A673 (cell line): ENCODE data around the gene UBE2D2. TPM values are rescaled to one million over a fixed set of nuclear protein-coding genes. Genes with fewer than 3 reads are reported as not detected.

Experiments used
- BruUV-seq: library from RNA; stranded (reverse); fragments of 400-500 nt; replicated peaks from 2 replicates; lab custom pipeline; 2021; lab: Mats Ljungman, UMichigan
- CTCF ChIA-PET: fragments of 300-600 bp; sonication (Branson Sonifier 250); formaldehyde crosslinking; loops from one replicate; lab custom pipeline; 2022; ENCODE audit warnings: antibody characterized with exemption; lab: Charles Lee
- POLR2A ChIA-PET: fragments of 300-600 bp; sonication (Branson Sonifier 250); formaldehyde crosslinking; loops from one replicate; lab custom pipeline; 2022; ENCODE audit warnings: antibody characterized with exemption; ENCODE audit not compliant: low non-redundant PET; lab: Charles Lee
- DNase-seq: peaks from one replicate; pipeline ENCODE4 v3.0.0-alpha.2; 2015; ENCODE audit warnings: low spot score
- H3K27ac ChIP-seq: fragments of 200-600 bp; sonication (generic); 2 replicates; pipeline ENCODE4 v1.5.1; 2016; ENCODE audit warnings: mixed run types, low read depth, mild to moderate bottlenecking, mixed read lengths, antibody characterized with exemption, low read length; ENCODE audit not compliant: poor library complexity, severe bottlenecking
- H3K27me3 ChIP-seq: fragments of 200-600 bp; sonication (generic); replicated peaks from 2 replicates; pipeline ENCODE4 v1.6.1; 2017; ENCODE audit warnings: mixed run types, low read depth, mild to moderate bottlenecking, mixed read lengths, antibody characterized with exemption, low read length; ENCODE audit not compliant: insufficient read depth, poor library complexity
- H3K36me3 ChIP-seq: fragments of 200-600 bp; sonication (generic); 2 replicates; pipeline ENCODE4 v1.6.1; 2016; ENCODE audit warnings: mixed run types, mild to moderate bottlenecking, mixed read lengths, antibody characterized with exemption, low read length; ENCODE audit not compliant: insufficient read depth, poor library complexity, severe bottlenecking
- H3K4me1 ChIP-seq: fragments of 200-600 bp; sonication (generic); 2 replicates; pipeline ENCODE4 v1.6.1; 2017; ENCODE audit warnings: mixed run types, mild to moderate bottlenecking, mixed read lengths, antibody characterized with exemption, low read length; ENCODE audit not compliant: insufficient read depth, poor library complexity, severe bottlenecking
- H3K4me3 ChIP-seq: fragments of 200-600 bp; sonication (generic); 2 replicates; pipeline ENCODE4 v1.5.1; 2016; ENCODE audit warnings: low read depth, mixed run types, mild to moderate bottlenecking, mixed read lengths, low read length; ENCODE audit not compliant: poor library complexity, severe bottlenecking
- H3K9me3 ChIP-seq: fragments of 200-600 bp; sonication (generic); 2 replicates; pipeline ENCODE4 v1.6.1; 2016; ENCODE audit warnings: mixed run types, low read depth, mild to moderate bottlenecking, mixed read lengths, antibody characterized with exemption, low read length; ENCODE audit not compliant: poor library complexity, severe bottlenecking
- CTCF ChIP-seq: fragments of 300-800, 200-600 bp; sonication (generic); conservative IDR thresholded peaks from 2 replicates; pipeline ENCODE4 v1.5.1; 2017; ENCODE audit warnings: low read depth, mild to moderate bottlenecking, antibody characterized with exemption, low read length, moderate library complexity, mixed read lengths
- EZH2 ChIP-seq: fragments of 200-600 bp; sonication (generic); IDR thresholded peaks from 2 replicates; pipeline ENCODE4 v1.6.1; 2017; ENCODE audit warnings: borderline replicate concordance, low read depth, mild to moderate bottlenecking, mixed read lengths, antibody characterized with exemption, low read length; ENCODE audit not compliant: poor library complexity, severe bottlenecking
- intact Hi-C: fragments of 100-400 bp; cut with micrococcal nuclease; formaldehyde crosslinking; loops from one replicate; pipeline ENCODE4 v1.10.0; 2022; ENCODE audit not compliant: unreplicated experiment
- total RNA-seq: library from RNA; stranded (reverse); gene quantifications from 2 replicates; pipeline ENCODE4 v1.2.3, GENCODE V29; 2021

Gene UBE2D2
- total RNA-seq, 1 experiment from 2014 or later, result 186 TPM

GRCh38 chr5:139651043-139651834 lies 90.1 kb downstream of the UBE2D2 start:
- H3K4me3 ChIP-seq, result peak overlapping the region; percentile 90
- intact Hi-C loops, result loop anchor here (5.0 kb wide), 2 partner anchors 46 to 96 kb away; no protein-coding TSS in a partner anchor
- H3K27me3 ChIP-seq, result no peaks in the 10 kb centered on the region
- TF ChIP-seq EZH2 (no peak), CTCF (no peak)
- no peaks in the 10 kb centered on the region for H3K36me3 ChIP-seq
- H3K9me3 ChIP-seq, result no peaks in the 10 kb centered on the region
- H3K27ac ChIP-seq, result peak overlapping the region; percentile 78
- peaks cover 60% of the 10 kb centered on the region for H3K4me1 ChIP-seq
- no peak for DNase-seq
- POLR2A ChIA-PET, result interaction anchor here (0.7 kb wide), 2 partner anchors 90 to 141 kb away, joined by 3 read pairs; no protein-coding TSS in a partner anchor
- CTCF ChIA-PET, result interaction anchor here (1.8 kb wide), 2 partner anchors 14 to 18 kb away, joined by 6 to 13 read pairs; no protein-coding TSS in a partner anchor
- no TSS peak for BruUV-seq

- H3K36me3 ChIP-seq, result no peaks in the 10 kb centered on the region
- peak overlapping the region; percentile 90 for H3K4me3 ChIP-seq
- no TSS peak for BruUV-seq
- H3K27me3 ChIP-seq, result no peaks in the 10 kb centered on the region
- TF ChIP-seq EZH2 (no peak), CTCF (no peak)
- peak overlapping the region; percentile 58 for H3K27ac ChIP-seq
- ChIA-PET CTCF (interaction anchor here (1.6 to 1.8 kb wide), 3 partner anchors 15 to 19 kb away, joined by 5 to 13 read pairs (median 6); no protein-coding TSS in a partner anchor), POLR2A (interaction anchor here (0.7 kb wide), 1 partner anchor 140 kb away, joined by 3 read pairs; no protein-coding TSS in a partner anchor)
- peaks cover 63% of the 10 kb centered on the region for H3K4me1 ChIP-seq
- H3K9me3 ChIP-seq, result no peaks in the 10 kb centered on the region
- DNase-seq, result peak; percentile 92
- intact Hi-C loops, result loop anchor here (5.0 kb wide), 2 partner anchors 45 to 95 kb away; no protein-coding TSS in a partner anchor
These were observed 91.0 kb downstream of the UBE2D2 start for GRCh38 chr5:139651853-139652787.

- intact Hi-C loops, result loop anchor here (5.0 kb wide), 2 partner anchors 44 to 94 kb away; no protein-coding TSS in a partner anchor
- H3K4me1 ChIP-seq, result peaks cover 65% of the 10 kb centered on the region
- CTCF ChIA-PET, result interaction anchor here (1.6 kb wide), 1 partner anchor 19 kb away, joined by 5 read pairs; no protein-coding TSS in a partner anchor
- H3K27me3 ChIP-seq, result no peaks in the 10 kb centered on the region
- POLR2A ChIA-PET, result no interaction called here
- peak overlapping the region; percentile 90 for H3K4me3 ChIP-seq
- H3K36me3 ChIP-seq, result no peaks in the 10 kb centered on the region
- no peak for DNase-seq
- H3K9me3 ChIP-seq, result no peaks in the 10 kb centered on the region
- H3K27ac ChIP-seq, result peak overlapping the region; percentile 58
- no peak for TF ChIP-seq EZH2
- no peak for TF ChIP-seq CTCF
- BruUV-seq, result no TSS peak
These were observed 91.7 kb downstream of the UBE2D2 start for GRCh38 chr5:139652788-139653241.
